Measurements from ENCODE around the gene CAMTA1.

GRCh38 chr1:7294636-7295035 is 509.4 kb downstream of the CAMTA1 start:
- TF ChIP-seq CTCF (IDR thresholded peaks at IDR 0.05) (no peak), POLR2A (IDR thresholded peaks at IDR 0.05) (no peak)

Measured in upper lobe of left lung (tissue), 4 donors.